AG04450 (cell line): Measurements from ENCODE around the gene KRT26. TPM values are rescaled to one million over a fixed set of nuclear protein-coding genes. Genes with fewer than 3 reads are reported as not detected.
A peak's percentile ranks its signal among the peaks of the same experiment; 100 is the strongest.

ENCODE experiments used
- CTCF ChIA-PET: fragments of 300-600, 350-600 bp; formaldehyde crosslinking; extraction: SDS; loops from one replicate; lab custom pipeline; 2022; ENCODE audit warnings: antibody characterized with exemption, inconsistent platforms; lab: Charles Lee
- POLR2A ChIA-PET: fragments of 350-600 bp; formaldehyde crosslinking; extraction: SDS; loops from one replicate; lab custom pipeline; 2021; ENCODE audit warnings: antibody characterized with exemption, inconsistent platforms; lab: Yijun Ruan, JAX
- DNase-seq: peaks from one replicate; pipeline ENCODE4 v3.0.0-alpha.2; 2011; ENCODE audit warnings: low read depth, low spot score
- H3K27ac ChIP-seq: one replicate; pipeline ENCODE4 v1.5.1; 2012; ENCODE audit warnings: low read depth, low read length, control low read depth
- H3K27me3 ChIP-seq: one replicate; pipeline ENCODE4 v1.6.0; 2012; ENCODE audit warnings: low read length; ENCODE audit not compliant: control insufficient read depth, insufficient read depth
- H3K4me3 ChIP-seq: 2 replicates; pipeline ENCODE4 v1.5.1; 2011; ENCODE audit warnings: mild to moderate bottlenecking, low read depth, low read length, control low read depth
- H3K9me3 ChIP-seq: 2 replicates; pipeline ENCODE4 v1.5.1; 2012; ENCODE audit warnings: low read length; ENCODE audit not compliant: control insufficient read depth, insufficient read depth
- CTCF ChIP-seq: IDR thresholded peaks from 2 replicates; pipeline ENCODE4 v1.5.1; 2011; ENCODE audit warnings: low read depth, low read length, control low read depth, inconsistent platforms
- polyA plus RNA-seq: library from polyadenylated mRNA; depleted of rRNA; stranded (reverse); fragments of >200 nt; gene quantifications from 2 replicates; pipeline ENCODE4 v1.2.3, GENCODE V29; 2011

The KRT26 gene
- polyA plus RNA-seq, 1 experiment: not detected

- ChIA-PET CTCF (interaction anchor here (0.6 to 1.2 kb wide), 3 partner anchors 16 to 938 kb away, joined by 3 read pairs; no protein-coding TSS in a partner anchor), POLR2A (interaction anchor here (0.7 kb wide), 1 partner anchor 262 kb away, joined by 3 read pairs; no protein-coding TSS in a partner anchor)
- Histone ChIP-seq H3K9me3 (no peaks in the 10 kb centered on the region), H3K27me3 (peaks cover 10% of the 10 kb centered on the region), H3K27ac (peak overlapping the region; percentile 48), H3K4me3 (no peak overlapping the region)
- no peak for TF ChIP-seq CTCF
- DNase-seq: peak; percentile 23
Measured at GRCh38 chr17:40727447-40728231, 44.4 kb downstream of the KRT26 start.

- Histone ChIP-seq H3K27me3 (peaks cover 7% of the 10 kb centered on the region), H3K4me3 (no peak overlapping the region), H3K9me3 (no peaks in the 10 kb centered on the region), H3K27ac (no peak overlapping the region)
- ChIA-PET CTCF (interaction anchor here (0.6 to 1.2 kb wide), 3 partner anchors 16 to 939 kb away, joined by 3 read pairs; no protein-coding TSS in a partner anchor), POLR2A (no interaction called here)
- peak; percentile 36; the same call in 1 of the 2 replicates for TF ChIP-seq CTCF
- DNase-seq: no peak
Measured at GRCh38 chr17:40726919-40727318, 45.1 kb downstream of the KRT26 start.

GRCh38 chr17:40724656-40725055 lies 47.3 kb downstream of the KRT26 start:
- no peak overlapping the region for H3K27ac ChIP-seq
- no peak for TF ChIP-seq CTCF
- POLR2A ChIA-PET: no interaction called here
- CTCF ChIA-PET: no interaction called here
- H3K9me3 ChIP-seq: no peaks in the 10 kb centered on the region
- no peak for DNase-seq
- no peaks in the 10 kb centered on the region for H3K27me3 ChIP-seq
- H3K4me3 ChIP-seq: no peak overlapping the region

GRCh38 chr17:40722241-40722640 lies 49.8 kb downstream of the KRT26 start:
- ChIA-PET POLR2A (no interaction called here), CTCF (interaction anchor here (1.1 kb wide), 1 partner anchor 940 kb away, joined by 3 read pairs; no protein-coding TSS in a partner anchor)
- DNase-seq: no peak
- TF ChIP-seq CTCF: no peak
- peaks cover 6% of the 10 kb centered on the region for H3K27me3 ChIP-seq
- H3K9me3 ChIP-seq: no peaks in the 10 kb centered on the region
- no peak overlapping the region for H3K4me3 ChIP-seq
- H3K27ac ChIP-seq: no peak overlapping the region

GRCh38 chr17:40720899-40721298 lies 51.1 kb downstream of the KRT26 start:
- Histone ChIP-seq H3K9me3 (no peaks in the 10 kb centered on the region), H3K27me3 (peaks cover 9% of the 10 kb centered on the region), H3K4me3 (no peak overlapping the region), H3K27ac (no peak overlapping the region)
- TF ChIP-seq CTCF: no peak
- CTCF ChIA-PET: no interaction called here
- POLR2A ChIA-PET: no interaction called here
- DNase-seq: no peak
